H9 (cell line): ENCODE data around the gene METTL22. TPM values are rescaled to one million over a fixed set of nuclear protein-coding genes. Genes with fewer than 3 reads are reported as not detected.

Experiments
- DNase-seq: peaks from one replicate; pipeline ENCODE4 v3.0.0-alpha.2; 2017
- H2AFZ ChIP-seq: one replicate; pipeline ENCODE4 v1.6.1; 2013; ENCODE audit warnings: mild to moderate bottlenecking, low read length, control low read depth, moderate library complexity
- H2AK5ac ChIP-seq: 2 replicates; pipeline ENCODE4 v1.6.1; 2013; ENCODE audit warnings: low read length, control low read depth, mixed read lengths; ENCODE audit not compliant: insufficient read length
- H2BK120ac ChIP-seq: one replicate; pipeline ENCODE4 v1.6.1; 2013; ENCODE audit warnings: low read depth, mild to moderate bottlenecking, low read length, control low read depth, inconsistent platforms; ENCODE audit not compliant: poor library complexity, severe bottlenecking
- H2BK12ac ChIP-seq: 2 replicates; pipeline ENCODE4 v1.6.1; 2013; ENCODE audit warnings: low read length, control low read depth, mixed read lengths, low read depth; ENCODE audit not compliant: insufficient read length
- H2BK15ac ChIP-seq: 2 replicates; pipeline ENCODE4 v1.6.1; 2013; ENCODE audit warnings: low read depth, low read length, control low read depth
- H2BK20ac ChIP-seq: one replicate; pipeline ENCODE4 v1.6.1; 2013; ENCODE audit warnings: low read depth, mild to moderate bottlenecking, low read length, control low read depth, inconsistent platforms; ENCODE audit not compliant: poor library complexity, severe bottlenecking
- H2BK5ac ChIP-seq: 2 replicates; pipeline ENCODE4 v1.6.1; 2013; ENCODE audit warnings: low read length, control low read depth, mixed read lengths; ENCODE audit not compliant: insufficient read length
- H3K14ac ChIP-seq: 2 replicates; pipeline ENCODE4 v1.6.1; 2013; ENCODE audit warnings: low read length, control low read depth; ENCODE audit not compliant: insufficient read depth
- H3K18ac ChIP-seq: 2 replicates; pipeline ENCODE4 v1.6.1; 2013; ENCODE audit warnings: low read depth, mild to moderate bottlenecking, mixed read lengths, low read length, control low read depth; ENCODE audit not compliant: insufficient read length
- H3K23ac ChIP-seq: 2 replicates; pipeline ENCODE4 v1.6.1; 2013; ENCODE audit warnings: low read length, control low read depth, mixed read lengths, low read depth; ENCODE audit not compliant: insufficient read length
- H3K23me2 ChIP-seq: 2 replicates; pipeline ENCODE4 v1.6.1; 2013; ENCODE audit warnings: low read depth, mild to moderate bottlenecking, mixed read lengths, low read length, control low read depth; ENCODE audit not compliant: insufficient read length, poor library complexity, severe bottlenecking
- H3K27ac ChIP-seq: 2 replicates; pipeline ENCODE4 v1.5.1; 2013; ENCODE audit warnings: low read length, control low read depth, mixed read lengths, low read depth; ENCODE audit not compliant: insufficient read length
- H3K27me3 ChIP-seq: 2 replicates; pipeline ENCODE4 v1.6.1; 2013; ENCODE audit warnings: low read length, control low read depth, inconsistent platforms; ENCODE audit not compliant: insufficient read depth
- H3K4ac ChIP-seq: 2 replicates; pipeline ENCODE4 v1.6.1; 2013; ENCODE audit warnings: low read depth, mild to moderate bottlenecking, control low read depth, inconsistent platforms, low read length, moderate library complexity
- H3K4me1 ChIP-seq: 2 replicates; pipeline ENCODE4 v1.6.1; 2013; ENCODE audit warnings: low read length, control low read depth, inconsistent platforms; ENCODE audit not compliant: insufficient read depth
- H3K4me2 ChIP-seq: 2 replicates; pipeline ENCODE4 v1.6.1; 2013; ENCODE audit warnings: low read length, control low read depth, mixed read lengths; ENCODE audit not compliant: insufficient read length, insufficient read depth
- H3K56ac ChIP-seq: 2 replicates; pipeline ENCODE4 v1.6.1; 2013; ENCODE audit warnings: low read depth, mild to moderate bottlenecking, mixed read lengths, low read length, control low read depth; ENCODE audit not compliant: insufficient read length
- H3K79me1 ChIP-seq: 2 replicates; pipeline ENCODE4 v1.6.1; 2013; ENCODE audit warnings: low read depth, mild to moderate bottlenecking, moderate library complexity, low read length, control low read depth, inconsistent platforms; ENCODE audit not compliant: insufficient read depth, poor library complexity, severe bottlenecking
- H3K79me2 ChIP-seq: 2 replicates; pipeline ENCODE4 v1.6.1; 2013; ENCODE audit warnings: low read length, control low read depth, inconsistent platforms; ENCODE audit not compliant: insufficient read depth
- H3K9ac ChIP-seq: 2 replicates; pipeline ENCODE4 v1.6.1; 2013; ENCODE audit warnings: low read length, control low read depth, mixed read lengths; ENCODE audit not compliant: insufficient read length; ENCODE audit errors: extremely low read depth
- H3K9me3 ChIP-seq: one replicate; pipeline ENCODE4 v1.6.1; 2013; ENCODE audit warnings: low read depth, low read length, inconsistent platforms; ENCODE audit not compliant: control insufficient read depth
- H3T11ph ChIP-seq: one replicate; pipeline ENCODE4 v1.6.1; 2013; ENCODE audit warnings: mild to moderate bottlenecking, low read length, control low read depth, inconsistent platforms
- H4K20me1 ChIP-seq: one replicate; pipeline ENCODE4 v1.6.1; 2013; ENCODE audit not compliant: control insufficient read depth, insufficient read length, insufficient read depth
- H4K5ac ChIP-seq: 2 replicates; pipeline ENCODE4 v1.6.1; 2013; ENCODE audit warnings: low read depth, mild to moderate bottlenecking, mixed read lengths, low read length, control low read depth; ENCODE audit not compliant: insufficient read length
- H4K8ac ChIP-seq: replicated peaks from 2 replicates; pipeline ENCODE4 v1.6.1; 2013; ENCODE audit warnings: low read length, control low read depth, mixed read lengths, low read depth; ENCODE audit not compliant: insufficient read length
- H4K91ac ChIP-seq: 2 replicates; pipeline ENCODE4 v1.6.1; 2013; ENCODE audit warnings: low read depth, mild to moderate bottlenecking, moderate library complexity, mixed read lengths, low read length, control low read depth; ENCODE audit not compliant: insufficient read length
- H3K27ac Mint-ChIP-seq, 3 experiments: 2 replicates in 2 of 3; 3 replicates in 1 of 3; pipeline ENCODE4 v1.8.0; 2020 to 2021; ENCODE audit warnings: mixed read lengths in 3 of 3, mild to moderate bottlenecking in 1 of 3, moderate library complexity in 1 of 3
- H3K27me3 Mint-ChIP-seq: 2 replicates; pipeline ENCODE4 v1.8.0; 2021; ENCODE audit warnings: low read depth, mild to moderate bottlenecking, moderate library complexity, mixed read lengths
- H3K36me3 Mint-ChIP-seq, 3 experiments: 2 replicates in 2 of 3; 3 replicates in 1 of 3; pipeline ENCODE4 v1.8.0; 2020 to 2021; ENCODE audit warnings: low read depth in 3 of 3, mixed read lengths in 3 of 3; ENCODE audit not compliant: insufficient read depth in 1 of 3
- H3K4me1 Mint-ChIP-seq, 2 experiments: 2 replicates each; pipeline ENCODE4 v1.8.0; 2020; ENCODE audit warnings: mixed read lengths in 2 of 2
- H3K4me3 Mint-ChIP-seq, 2 experiments: 2 replicates in 1 of 2; 3 replicates in 1 of 2; pipeline ENCODE4 v1.8.0; 2020 to 2021; ENCODE audit warnings: mild to moderate bottlenecking in 2 of 2, mixed read lengths in 2 of 2, moderate library complexity in 1 of 2
- H3K9me3 Mint-ChIP-seq, 2 experiments: 2 replicates in 1 of 2; 3 replicates in 1 of 2; pipeline ENCODE4 v1.8.0; 2020; ENCODE audit warnings: mild to moderate bottlenecking in 2 of 2, mixed read lengths in 2 of 2, moderate library complexity in 1 of 2
- whole genome bisulfite sequencing: extraction: QIAGEN DNeasy Blood & Tissue Kit; methylation state at CpG from one replicate; pipeline ENCODE4 v1.1.7; 2013; ENCODE audit warnings: missing lambda C conversion rate, low lambda C conversion rate, mixed read lengths; ENCODE audit not compliant: insufficient read length; ENCODE audit errors: extremely low coverage; 5-methylcytosine and 5-hydroxymethylcytosine counted together
- total RNA-seq: library from RNA; stranded (reverse); gene quantifications from 2 replicates; pipeline ENCODE4 v1.2.1, GENCODE V29; 2021
- TF ChIP-seq, protein P1 (sequence below): fragments of 200-600 bp; sonication (generic); conservative IDR thresholded peaks from 3 replicates; pipeline ENCODE4 v1.8.0; 2021; ENCODE audit warnings: antibody characterized with exemption, mild to moderate bottlenecking

METTL22 gene
- total RNA-seq, 1 experiment from 2014 or later: 51.9 TPM

DNA sequence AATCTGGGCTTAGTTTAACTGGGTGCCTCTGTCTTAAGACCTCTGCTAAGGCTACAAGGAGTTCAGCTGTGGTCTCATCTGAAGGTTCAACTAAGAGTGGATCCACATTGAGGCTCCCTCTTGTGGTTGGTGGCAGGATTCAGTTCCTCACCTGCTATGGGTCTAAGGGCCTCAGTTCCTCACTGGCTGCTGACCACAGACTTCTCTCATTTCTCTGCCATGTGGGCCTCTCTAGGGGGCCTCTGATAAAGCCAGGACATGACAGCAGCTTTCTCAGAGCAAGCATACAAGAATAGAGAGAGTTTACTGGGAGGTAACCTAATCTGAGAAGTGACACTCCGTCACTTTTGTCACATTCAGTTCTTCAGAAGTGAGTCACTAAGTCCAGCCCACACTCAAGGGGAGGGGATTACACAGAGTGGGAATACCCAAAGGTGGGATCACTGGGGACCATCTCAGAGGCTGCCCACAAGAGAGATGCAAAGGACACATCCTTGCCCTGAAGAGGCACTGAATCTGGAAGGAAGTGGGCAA is 33.8 kb downstream of the METTL22 start:
- no peak overlapping the region for H2BK15ac ChIP-seq
- no peak overlapping the region for H3K23ac ChIP-seq
- peaks cover 11% of the 10 kb centered on the region for H3K27me3 Mint-ChIP-seq
- H2AK5ac ChIP-seq: no peak overlapping the region
- H3K4me1 Mint-ChIP-seq: peaks cover 10 to 12% of the 10 kb centered on the region in 2 experiments
- no peaks in the 10 kb centered on the region; the same call in 1 of the 2 replicates for H3K4me1 ChIP-seq
- H2BK20ac ChIP-seq: no peak overlapping the region
- no peaks in the 10 kb centered on the region for H3K9me3 ChIP-seq
- no peak overlapping the region for H2BK5ac ChIP-seq
- no peak overlapping the region for H3K56ac ChIP-seq
- H3K79me1 ChIP-seq: no peaks in the 10 kb centered on the region
- H4K20me1 ChIP-seq: no peaks in the 10 kb centered on the region
- no peak overlapping the region for H2AFZ ChIP-seq
- no peak overlapping the region for H3K4me3 Mint-ChIP-seq
- H3K36me3 Mint-ChIP-seq: no peaks in the 10 kb centered on the region
- WGBS: no CpG with 5 or more reads among the region's 1 CpG
- no peak overlapping the region for H3K4me2 ChIP-seq
- peak; percentile 63 for DNase-seq
- no peaks in the 10 kb centered on the region for H3K23me2 ChIP-seq
- no peak overlapping the region for H4K5ac ChIP-seq
- peaks cover 0 to 2% of the 10 kb centered on the region in 2 experiments; a peak in 1 of 5 replicates for H3K9me3 Mint-ChIP-seq
- H3K9ac ChIP-seq: no peak overlapping the region
- H3K18ac ChIP-seq: no peak overlapping the region
- no peak overlapping the region for H3K27ac Mint-ChIP-seq
- H4K8ac ChIP-seq: no peak overlapping the region
- H2BK120ac ChIP-seq: no peak overlapping the region
- H3T11ph ChIP-seq: no peak overlapping the region
- no peak overlapping the region for H2BK12ac ChIP-seq
- H3K4ac ChIP-seq: no peak overlapping the region
- H3K27ac ChIP-seq: no peak overlapping the region
- no peaks in the 10 kb centered on the region for H3K27me3 ChIP-seq
- H3K79me2 ChIP-seq: no peaks in the 10 kb centered on the region
- H4K91ac ChIP-seq: no peak overlapping the region
- H3K14ac ChIP-seq: no peak overlapping the region
- TF ChIP-seq, protein P1, sequence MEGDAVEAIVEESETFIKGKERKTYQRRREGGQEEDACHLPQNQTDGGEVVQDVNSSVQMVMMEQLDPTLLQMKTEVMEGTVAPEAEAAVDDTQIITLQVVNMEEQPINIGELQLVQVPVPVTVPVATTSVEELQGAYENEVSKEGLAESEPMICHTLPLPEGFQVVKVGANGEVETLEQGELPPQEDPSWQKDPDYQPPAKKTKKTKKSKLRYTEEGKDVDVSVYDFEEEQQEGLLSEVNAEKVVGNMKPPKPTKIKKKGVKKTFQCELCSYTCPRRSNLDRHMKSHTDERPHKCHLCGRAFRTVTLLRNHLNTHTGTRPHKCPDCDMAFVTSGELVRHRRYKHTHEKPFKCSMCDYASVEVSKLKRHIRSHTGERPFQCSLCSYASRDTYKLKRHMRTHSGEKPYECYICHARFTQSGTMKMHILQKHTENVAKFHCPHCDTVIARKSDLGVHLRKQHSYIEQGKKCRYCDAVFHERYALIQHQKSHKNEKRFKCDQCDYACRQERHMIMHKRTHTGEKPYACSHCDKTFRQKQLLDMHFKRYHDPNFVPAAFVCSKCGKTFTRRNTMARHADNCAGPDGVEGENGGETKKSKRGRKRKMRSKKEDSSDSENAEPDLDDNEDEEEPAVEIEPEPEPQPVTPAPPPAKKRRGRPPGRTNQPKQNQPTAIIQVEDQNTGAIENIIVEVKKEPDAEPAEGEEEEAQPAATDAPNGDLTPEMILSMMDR: peak; percentile 78
